ENCODE data around the gene OR2T5. TPM values are rescaled to one million over a fixed set of nuclear protein-coding genes. Genes with fewer than 3 reads are reported as not detected.
"Not testable (repeated sequence)": the region's sequence is repeated elsewhere in the genome, so short reads cannot be mapped to it uniquely, and the experiment has no call there.

Gene OR2T5
- total RNA-seq, 2 donors from 2014 or later: not detected

GRCh38 chr1:248510217-248510616 lies 21.8 kb downstream of the OR2T5 start:
- H3K36me3 ChIP-seq; H3K4me1 ChIP-seq (replicated peaks); DNase-seq (ENCODE audit: low spot score); H3K4me3 ChIP-seq; H3K27me3 ChIP-seq (replicated peaks; ENCODE audit: insufficient read depth); H3K27ac ChIP-seq; intact Hi-C loops (cut with DNase I); H3K9me3 ChIP-seq: not testable (repeated sequence)

- 87% methylated on average over 12 of the region's 12 CpGs for WGBS
- intact Hi-C loops (cut with DNase I): no loop called here
- H3K27me3 ChIP-seq (replicated peaks; ENCODE audit: insufficient read depth): no peaks in the 10 kb centered on the region
- H3K36me3 ChIP-seq: no peaks in the 10 kb centered on the region
- no peak overlapping the region for H3K27ac ChIP-seq
- no peak for DNase-seq (ENCODE audit: low spot score)
- no peaks in the 10 kb centered on the region for H3K9me3 ChIP-seq
- no peaks in the 10 kb centered on the region for H3K4me1 ChIP-seq (replicated peaks)
- no peak overlapping the region for H3K4me3 ChIP-seq
- TF ChIP-seq POLR2A (IDR thresholded peaks at IDR 0.05): no peak
- TF ChIP-seq CTCF (IDR thresholded peaks at IDR 0.05): no peak
- TF ChIP-seq POLR2AphosphoS5 (IDR thresholded peaks at IDR 0.05): no peak
Observed at GRCh38 chr1:248521856-248522255, 33.5 kb downstream of the OR2T5 start.

GRCh38 chr1:248537449-248537848 lies 49.1 kb downstream of the OR2T5 start:
- DNase-seq (ENCODE audit: low spot score); H3K27ac ChIP-seq; H3K27me3 ChIP-seq (replicated peaks; ENCODE audit: insufficient read depth); H3K9me3 ChIP-seq; H3K36me3 ChIP-seq; intact Hi-C loops (cut with DNase I); H3K4me1 ChIP-seq (replicated peaks); H3K4me3 ChIP-seq: not testable (repeated sequence)

Other genes starting within 250 kb of the OR2T5 start
- gene OR2T33, start 210.6 kb upstream of the OR2T5 start, total RNA-seq: not detected
- gene OR2T12, start 185.2 kb upstream of the OR2T5 start, total RNA-seq: not detected
- not detected for gene OR2M7, start 164.0 kb upstream of the OR2T5 start, total RNA-seq
- gene OR14C36, start 139.8 kb upstream of the OR2T5 start, total RNA-seq: under 1 TPM in 1 of 2 donors, not detected in 1; 0.68 TPM
- gene OR2T4, start 126.9 kb upstream of the OR2T5 start, total RNA-seq: not detected
- under 1 TPM in 1 of 2 donors, not detected in 1; 0.11 TPM for gene OR2T6, start 112.8 kb upstream of the OR2T5 start, total RNA-seq
- gene OR2T1, start 85.5 kb upstream of the OR2T5 start, total RNA-seq: not detected
- gene OR2T2, start 43.0 kb upstream of the OR2T5 start, total RNA-seq: not detected
- gene OR2T3, start 15.2 kb upstream of the OR2T5 start, total RNA-seq: 1 to 10 TPM in 1 of 2 donors, not detected in 1; 1.5 TPM
- under 1 TPM in 1 of 2 donors, not detected in 1; 0.34 TPM for gene OR2G6, start 19.5 kb downstream of the OR2T5 start, total RNA-seq
- not detected for gene OR2T29, start 74.2 kb downstream of the OR2T5 start, total RNA-seq
- gene OR2T34, start 86.2 kb downstream of the OR2T5 start, total RNA-seq: not detected
- not detected for gene OR2T10, start 109.1 kb downstream of the OR2T5 start, total RNA-seq
- not detected for gene OR2T11, start 146.5 kb downstream of the OR2T5 start, total RNA-seq
- gene OR2T35, start 156.7 kb downstream of the OR2T5 start, total RNA-seq: not detected
- not detected for gene OR2T27, start 166.9 kb downstream of the OR2T5 start, total RNA-seq
- not detected for gene OR14I1, start 214.2 kb downstream of the OR2T5 start, total RNA-seq

Data from prostate gland (tissue), 2 donors.